ENCODE measurements around the gene CARTPT. TPM values are rescaled to one million over a fixed set of nuclear protein-coding genes. Genes with fewer than 3 reads are reported as not detected.

Gene CARTPT
- total and polyA plus RNA-seq, 2 donors (not counting 1 experiment from before 2014, with no cell fraction given) = not detected

- Histone ChIP-seq H3K36me3 (ENCODE audit: control insufficient read depth, insufficient read depth, low read length) (no peaks in the 10 kb centered on the region), H3K79me2 (ENCODE audit: control insufficient read depth, insufficient read depth, low read length) (no peaks in the 10 kb centered on the region), H3K4me2 (ENCODE audit: extremely low read depth, insufficient read depth, low read length) (no peak overlapping the region), H3K4me1 (ENCODE audit: control insufficient read depth, extremely low read depth, insufficient read depth, low read length) (no peaks in the 10 kb centered on the region), H3K9ac (ENCODE audit: insufficient read depth, low read length) (no peak overlapping the region), H3K9me3 (ENCODE audit: control insufficient read depth, insufficient read depth, low read depth, low read length) (no peaks in the 10 kb centered on the region), H3K27ac (ENCODE audit: insufficient read depth, low read length) (no peak overlapping the region), H2AFZ (ENCODE audit: low read length) (no peak overlapping the region), H3K4me3 (replicated peaks in 1 of 4; ENCODE audit: control extremely low read depth in 1 of 4, insufficient read depth in 1 of 4, low read depth in 3 of 4, low read length in 4 of 4) (no peak overlapping the region), H4K20me1 (ENCODE audit: control insufficient read depth, extremely low read depth, insufficient read depth, low read length) (no peaks in the 10 kb centered on the region), H3K27me3 (ENCODE audit: control insufficient read depth, insufficient read depth, low read length) (peaks cover 3% of the 10 kb centered on the region)
- TF ChIP-seq EZH2 (IDR thresholded peaks at IDR 0.05; ENCODE audit: low read length, missing control alignments) (no peak), CTCF (conservative IDR thresholded peaks at IDR 0.05 in 1 of 2, IDR thresholded peaks at IDR 0.05 in 1 of 2; ENCODE audit: low read depth in 1 of 2, low read length in 2 of 2) (no peak)
- DNase-seq (ENCODE audit: low read depth in 2 of 2) = no peak
These were observed 25.1 kb downstream of the CARTPT start for GRCh38 chr5:71744009-71744790.

- Histone ChIP-seq H3K27ac (ENCODE audit: insufficient read depth, low read length) (no peak overlapping the region), H2AFZ (ENCODE audit: low read length) (no peak overlapping the region), H3K79me2 (ENCODE audit: control insufficient read depth, insufficient read depth, low read length) (no peaks in the 10 kb centered on the region), H3K36me3 (ENCODE audit: control insufficient read depth, insufficient read depth, low read length) (no peaks in the 10 kb centered on the region), H4K20me1 (ENCODE audit: control insufficient read depth, extremely low read depth, insufficient read depth, low read length) (no peaks in the 10 kb centered on the region), H3K4me1 (ENCODE audit: control insufficient read depth, extremely low read depth, insufficient read depth, low read length) (no peaks in the 10 kb centered on the region), H3K27me3 (ENCODE audit: control insufficient read depth, insufficient read depth, low read length) (peaks cover 3% of the 10 kb centered on the region), H3K9me3 (ENCODE audit: control insufficient read depth, insufficient read depth, low read depth, low read length) (no peaks in the 10 kb centered on the region), H3K4me3 (replicated peaks in 1 of 4; ENCODE audit: control extremely low read depth in 1 of 4, insufficient read depth in 1 of 4, low read depth in 3 of 4, low read length in 4 of 4) (no peak overlapping the region), H3K4me2 (ENCODE audit: extremely low read depth, insufficient read depth, low read length) (no peak overlapping the region), H3K9ac (ENCODE audit: insufficient read depth, low read length) (no peak overlapping the region)
- DNase-seq (ENCODE audit: low read depth in 2 of 2) = no peak
- TF ChIP-seq CTCF (conservative IDR thresholded peaks at IDR 0.05 in 1 of 2, IDR thresholded peaks at IDR 0.05 in 1 of 2; ENCODE audit: low read depth in 1 of 2, low read length in 2 of 2) (no peak), EZH2 (IDR thresholded peaks at IDR 0.05; ENCODE audit: low read length, missing control alignments) (no peak)
These were observed 28.1 kb downstream of the CARTPT start for GRCh38 chr5:71747182-71747581.

- Histone ChIP-seq H3K9ac (ENCODE audit: insufficient read depth, low read length) (no peak overlapping the region), H3K27ac (ENCODE audit: insufficient read depth, low read length) (no peak overlapping the region), H4K20me1 (ENCODE audit: control insufficient read depth, extremely low read depth, insufficient read depth, low read length) (no peaks in the 10 kb centered on the region), H3K79me2 (ENCODE audit: control insufficient read depth, insufficient read depth, low read length) (no peaks in the 10 kb centered on the region), H3K9me3 (ENCODE audit: control insufficient read depth, insufficient read depth, low read depth, low read length) (no peaks in the 10 kb centered on the region), H3K27me3 (ENCODE audit: control insufficient read depth, insufficient read depth, low read length) (no peaks in the 10 kb centered on the region), H2AFZ (ENCODE audit: low read length) (no peak overlapping the region), H3K4me1 (ENCODE audit: control insufficient read depth, extremely low read depth, insufficient read depth, low read length) (no peaks in the 10 kb centered on the region), H3K36me3 (ENCODE audit: control insufficient read depth, insufficient read depth, low read length) (no peaks in the 10 kb centered on the region), H3K4me3 (replicated peaks in 1 of 4; ENCODE audit: control extremely low read depth in 1 of 4, insufficient read depth in 1 of 4, low read depth in 3 of 4, low read length in 4 of 4) (no peak overlapping the region), H3K4me2 (ENCODE audit: extremely low read depth, insufficient read depth, low read length) (no peak overlapping the region)
- DNase-seq (ENCODE audit: low read depth in 2 of 2) = no peak
- TF ChIP-seq CTCF (conservative IDR thresholded peaks at IDR 0.05 in 1 of 2, IDR thresholded peaks at IDR 0.05 in 1 of 2; ENCODE audit: low read depth in 1 of 2, low read length in 2 of 2) = no peak
- TF ChIP-seq EZH2 (IDR thresholded peaks at IDR 0.05; ENCODE audit: low read length, missing control alignments) = no peak
These were observed 29.3 kb downstream of the CARTPT start for GRCh38 chr5:71748360-71748759.
